ENCODE measurements around the gene WWC2. TPM values are rescaled to one million over a fixed set of nuclear protein-coding genes. Genes with fewer than 3 reads are reported as not detected.

Gene WWC2
- 1 to 10 TPM; 5.8 to 6.3 TPM for total RNA-seq
- total RNA-seq: 7.7 to 17.6 reads per million in 2 donors

DNA sequence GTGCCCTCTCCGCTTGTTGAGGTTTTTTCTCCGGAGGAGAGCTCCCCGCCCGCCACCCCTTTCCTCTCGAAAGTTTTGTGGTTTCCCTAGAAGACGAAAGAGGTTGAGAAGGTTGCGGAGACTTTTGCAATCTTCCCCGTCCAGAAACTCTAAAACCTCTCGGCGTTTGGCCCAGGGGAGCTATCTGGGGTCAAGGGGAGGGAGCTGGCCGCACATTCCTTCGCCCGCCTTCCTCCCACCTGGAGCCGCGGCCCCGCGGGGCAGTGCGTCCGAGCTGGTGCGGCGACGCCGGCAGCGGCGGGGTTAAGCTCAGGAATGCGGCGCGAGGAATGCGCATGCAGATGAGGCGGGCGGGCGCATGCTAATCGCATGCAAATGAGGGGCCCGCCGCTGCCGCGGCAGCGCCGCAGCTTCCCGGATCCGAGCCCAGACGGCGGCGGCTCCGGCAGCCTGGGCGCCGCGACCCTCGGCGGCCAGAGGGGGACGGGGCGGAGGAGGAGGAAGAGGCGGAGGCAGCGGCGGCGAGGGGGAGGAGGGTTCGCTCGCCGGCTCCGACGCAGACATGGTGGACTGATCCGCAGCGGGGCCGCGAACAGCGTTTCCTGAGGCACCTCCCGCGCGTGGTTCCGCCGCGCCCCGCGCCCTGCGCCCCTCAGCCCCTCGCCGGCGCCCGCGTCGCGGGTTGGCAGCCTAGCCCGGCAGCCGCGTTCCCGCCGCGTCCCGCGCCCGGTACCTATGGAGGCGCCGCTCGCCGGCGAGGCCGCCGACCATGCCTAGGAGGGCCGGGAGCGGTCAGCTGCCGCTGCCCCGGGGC, at the start of gene WWC2:
Gene WWC2 (plus strand): TSS at position 535 of the 814 bp plus-strand sequence. CDS start 235 bp downstream, at position 770.
- no peaks in the 10 kb centered on the region for H3K9me3 ChIP-seq (ENCODE audit: control insufficient read depth, low read length, poor library complexity, severe bottlenecking)
- H3K4me3 Mint-ChIP-seq: peak within 1 kb of the TSS; percentile 82
- H3K27ac Mint-ChIP-seq: no peak within 1 kb of the TSS
- peaks cover 6% of the 10 kb centered on the region for H3K27me3 Mint-ChIP-seq
- ATAC-seq (peak; percentile 87), DNase-seq (peak; percentile 35 to 61 (median 45))
- H3K36me3 Mint-ChIP-seq (ENCODE audit: low read depth): no peaks in the 10 kb centered on the region
- H3K4me1 Mint-ChIP-seq: peaks cover 12% of the 10 kb centered on the region

DNA sequence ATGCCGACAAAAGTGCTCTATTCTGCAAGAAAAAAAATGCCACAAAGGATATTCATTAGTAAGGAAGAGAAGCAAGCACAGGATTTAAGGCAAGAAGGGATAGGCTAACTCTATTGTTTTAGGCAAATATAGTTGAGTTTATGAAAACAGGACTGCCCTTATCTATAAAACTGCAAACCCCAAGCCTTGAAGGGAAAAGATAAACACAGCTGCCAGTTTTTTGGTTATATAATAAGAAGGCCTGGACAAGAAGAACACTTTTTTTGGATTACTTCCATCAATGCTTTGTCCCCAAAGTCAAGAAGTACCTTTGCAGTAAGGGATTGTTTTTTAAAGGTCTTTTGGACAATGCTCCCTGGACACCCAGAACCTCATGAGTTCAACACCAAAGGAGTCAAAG, 45.4 kb upstream of the WWC2 start:
- no peak for ATAC-seq
- Mint-ChIP-seq H3K27ac (no peak overlapping the region), H3K4me1 (no peaks in the 10 kb centered on the region), H3K27me3 (peaks cover 48% of the 10 kb centered on the region), H3K4me3 (no peak overlapping the region), H3K36me3 (ENCODE audit: low read depth) (no peaks in the 10 kb centered on the region)
- no peaks in the 10 kb centered on the region for H3K9me3 ChIP-seq (ENCODE audit: control insufficient read depth, low read length, poor library complexity, severe bottlenecking)
- no peak for DNase-seq

DNA sequence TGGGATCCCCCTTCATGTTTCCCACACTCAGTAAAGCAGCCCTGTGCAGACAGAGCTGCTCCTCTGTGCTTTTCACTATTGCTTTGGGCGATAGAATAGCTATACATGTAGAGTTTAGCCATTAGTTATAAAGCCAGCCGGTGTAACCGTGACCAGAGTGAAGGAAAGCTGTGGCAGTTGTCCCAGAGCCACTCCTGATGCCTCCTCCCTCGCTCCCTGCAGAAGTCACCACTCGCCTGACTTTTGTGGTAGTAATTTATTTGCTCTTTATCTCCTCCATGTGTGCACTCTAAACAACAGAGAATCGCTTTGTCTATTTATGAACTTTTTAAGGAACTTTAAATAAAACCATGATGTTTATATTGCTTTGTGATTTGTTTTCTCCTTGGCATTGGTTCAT, 41.8 kb upstream of the WWC2 start:
- ATAC-seq: no peak
- Mint-ChIP-seq H3K27ac (no peak overlapping the region), H3K4me3 (no peak overlapping the region), H3K4me1 (peaks cover 2% of the 10 kb centered on the region), H3K27me3 (peaks cover 48% of the 10 kb centered on the region), H3K36me3 (ENCODE audit: low read depth) (no peaks in the 10 kb centered on the region)
- no peaks in the 10 kb centered on the region for H3K9me3 ChIP-seq (ENCODE audit: control insufficient read depth, low read length, poor library complexity, severe bottlenecking)
- DNase-seq: no peak

DNA sequence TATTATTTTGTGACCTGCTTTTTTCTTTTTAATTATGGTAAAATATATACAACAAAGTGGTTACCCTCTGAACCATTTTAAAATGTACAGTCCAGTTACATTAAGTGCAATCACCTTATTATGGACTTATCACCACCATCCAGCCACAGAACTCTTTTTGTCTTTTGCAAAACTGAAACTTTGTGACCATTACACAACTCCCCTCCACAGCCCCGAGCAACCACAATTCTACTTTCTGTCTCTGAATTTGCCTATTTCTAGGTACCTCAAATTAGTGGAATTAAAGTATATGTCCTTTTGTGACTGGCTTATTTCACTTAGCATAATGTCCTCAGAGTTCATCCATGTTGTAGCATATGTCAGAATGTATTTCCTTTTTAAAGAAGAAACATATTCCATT, 39.3 kb upstream of the WWC2 start:
- Mint-ChIP-seq H3K4me3 (no peak overlapping the region), H3K36me3 (ENCODE audit: low read depth) (peaks cover 2% of the 10 kb centered on the region), H3K27me3 (peaks cover 63% of the 10 kb centered on the region), H3K4me1 (peaks cover 6% of the 10 kb centered on the region), H3K27ac (peak overlapping the region; percentile 29)
- ATAC-seq (no peak), DNase-seq (no peak)
- no peaks in the 10 kb centered on the region for H3K9me3 ChIP-seq (ENCODE audit: control insufficient read depth, low read length, poor library complexity, severe bottlenecking)

DNA sequence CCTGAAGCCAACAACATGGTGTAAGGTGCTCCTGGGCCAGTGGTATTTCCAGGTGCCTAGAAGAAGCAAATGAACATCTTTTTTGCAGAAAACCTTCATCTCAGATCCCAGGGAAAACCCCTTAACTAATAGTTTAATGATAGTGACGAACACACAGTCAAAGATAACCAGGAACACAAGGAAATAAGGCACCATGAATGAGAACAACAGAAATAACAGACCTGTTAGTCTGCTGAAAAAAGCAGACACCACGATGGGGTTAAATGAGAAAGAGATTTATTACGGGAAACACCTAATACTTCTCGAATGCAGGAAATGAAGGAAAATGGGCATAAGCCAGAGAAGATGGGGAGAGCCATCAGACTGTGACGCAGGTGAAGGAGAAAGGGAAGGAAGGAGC, 30.6 kb upstream of the WWC2 start:
- H3K27ac Mint-ChIP-seq: no peak overlapping the region
- H3K4me3 Mint-ChIP-seq: no peak overlapping the region
- peaks cover 7% of the 10 kb centered on the region for H3K4me1 Mint-ChIP-seq
- H3K9me3 ChIP-seq (ENCODE audit: control insufficient read depth, low read length, poor library complexity, severe bottlenecking): no peaks in the 10 kb centered on the region
- ATAC-seq (no peak), DNase-seq (no peak)
- H3K27me3 Mint-ChIP-seq: peaks cover 18% of the 10 kb centered on the region
- H3K36me3 Mint-ChIP-seq (ENCODE audit: low read depth): peaks cover 2% of the 10 kb centered on the region

DNA sequence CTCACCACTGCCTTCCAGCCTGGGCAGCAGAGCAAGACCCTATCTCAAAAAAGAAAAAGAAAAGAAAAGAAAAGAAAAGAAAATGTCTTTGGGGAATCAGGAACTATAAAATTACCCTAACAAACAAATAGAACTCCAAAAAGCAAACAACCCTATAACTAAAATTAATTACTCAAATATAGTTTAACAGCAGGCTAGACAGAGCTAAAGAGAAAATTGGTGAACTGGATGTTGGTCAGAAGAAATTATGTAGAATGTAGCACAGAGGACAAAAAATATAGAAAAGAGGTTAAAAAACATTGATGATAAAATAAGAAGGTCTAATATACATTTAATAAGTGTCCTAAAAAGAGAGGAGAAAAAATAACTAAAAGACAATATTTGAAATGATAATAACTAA, 27.8 kb upstream of the WWC2 start:
- Mint-ChIP-seq H3K4me1 (peaks cover 3% of the 10 kb centered on the region), H3K36me3 (ENCODE audit: low read depth) (peaks cover 3% of the 10 kb centered on the region), H3K27ac (no peak overlapping the region), H3K27me3 (peaks cover 18% of the 10 kb centered on the region), H3K4me3 (no peak overlapping the region)
- H3K9me3 ChIP-seq (ENCODE audit: control insufficient read depth, low read length, poor library complexity, severe bottlenecking): no peaks in the 10 kb centered on the region
- no peak for DNase-seq
- ATAC-seq: no peak

DNA sequence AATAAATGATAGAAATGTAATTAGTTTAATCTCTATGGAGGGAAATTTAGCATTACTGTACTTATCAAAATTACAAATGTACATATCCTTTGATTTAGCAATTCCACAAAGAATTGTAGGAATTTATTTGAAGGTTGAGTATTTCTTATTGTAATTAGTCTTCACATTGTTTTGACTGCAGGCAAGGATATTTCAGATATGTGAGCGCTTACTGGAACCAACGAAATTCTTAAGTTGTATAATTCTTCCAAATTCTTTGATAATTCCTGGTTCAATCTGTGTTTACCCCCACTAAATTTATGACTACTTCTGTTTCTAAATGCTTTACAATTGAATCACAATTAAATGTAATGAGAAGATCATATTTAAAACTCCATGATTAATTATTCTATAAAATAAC, 26.9 kb upstream of the WWC2 start:
- Mint-ChIP-seq H3K36me3 (ENCODE audit: low read depth) (peaks cover 3% of the 10 kb centered on the region), H3K27me3 (peaks cover 18% of the 10 kb centered on the region), H3K4me3 (no peak overlapping the region), H3K4me1 (peaks cover 3% of the 10 kb centered on the region), H3K27ac (no peak overlapping the region)
- DNase-seq (no peak), ATAC-seq (no peak)
- H3K9me3 ChIP-seq (ENCODE audit: control insufficient read depth, low read length, poor library complexity, severe bottlenecking): no peaks in the 10 kb centered on the region

DNA sequence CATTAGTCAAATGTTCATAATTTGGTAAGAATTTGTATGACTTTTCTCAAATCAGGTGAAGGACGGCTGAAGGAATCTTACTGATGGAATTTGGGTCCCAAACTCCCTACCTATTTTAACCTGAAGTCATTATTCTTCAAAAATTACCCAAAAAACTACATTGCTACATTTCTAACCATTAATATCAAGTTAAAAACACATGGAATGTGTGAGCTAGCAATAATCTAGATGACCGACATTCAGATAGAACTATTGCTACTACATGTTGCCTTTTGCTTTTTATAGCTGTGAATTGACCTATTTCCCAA, 25.3 kb upstream of the WWC2 start:
- peaks cover 18% of the 10 kb centered on the region for H3K27me3 Mint-ChIP-seq
- H3K9me3 ChIP-seq (ENCODE audit: control insufficient read depth, low read length, poor library complexity, severe bottlenecking): no peaks in the 10 kb centered on the region
- no peak overlapping the region for H3K27ac Mint-ChIP-seq
- H3K4me3 Mint-ChIP-seq: no peak overlapping the region
- H3K36me3 Mint-ChIP-seq (ENCODE audit: low read depth): peaks cover 3% of the 10 kb centered on the region
- peaks cover 3% of the 10 kb centered on the region for H3K4me1 Mint-ChIP-seq
- DNase-seq (no peak), ATAC-seq (no peak)

DNA sequence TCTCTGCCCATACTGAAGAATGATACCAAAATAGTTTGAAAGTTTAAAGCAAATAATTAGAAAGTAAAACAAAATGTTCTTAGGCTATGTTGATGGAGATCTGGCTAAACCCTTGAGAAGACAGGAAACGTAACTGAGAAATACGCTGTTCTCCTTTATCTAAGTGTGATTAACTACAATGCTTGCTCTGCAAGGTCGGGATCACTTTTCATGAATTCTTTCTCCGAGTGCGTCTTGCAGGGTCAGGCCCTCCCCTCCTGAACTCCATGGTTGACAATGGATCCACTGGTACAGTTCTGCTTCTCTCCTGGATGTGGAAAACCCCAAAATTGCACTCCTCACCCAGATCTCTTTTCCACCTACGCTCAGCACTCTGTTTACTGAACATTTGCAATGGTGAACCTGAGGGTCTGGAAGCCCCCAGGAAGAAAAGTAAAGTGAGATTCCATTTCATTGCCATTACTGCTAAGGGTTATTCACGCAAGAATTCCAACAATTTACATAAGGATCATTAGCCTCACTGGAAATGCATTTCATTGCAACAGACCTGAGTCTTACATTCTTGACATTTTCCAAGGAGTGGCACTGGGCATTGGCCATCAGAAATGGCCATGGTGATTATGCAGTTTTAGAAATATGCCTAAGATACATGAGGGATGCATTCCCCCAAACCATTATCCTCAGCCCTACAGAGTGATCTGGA, 24.6 kb upstream of the WWC2 start:
- peaks cover 3% of the 10 kb centered on the region for H3K4me1 Mint-ChIP-seq
- DNase-seq (no peak), ATAC-seq (no peak)
- no peak overlapping the region for H3K4me3 Mint-ChIP-seq
- no peaks in the 10 kb centered on the region for H3K9me3 ChIP-seq (ENCODE audit: control insufficient read depth, low read length, poor library complexity, severe bottlenecking)
- peaks cover 3% of the 10 kb centered on the region for H3K36me3 Mint-ChIP-seq (ENCODE audit: low read depth)
- peak overlapping the region; percentile 37 for H3K27ac Mint-ChIP-seq
- peaks cover 18% of the 10 kb centered on the region for H3K27me3 Mint-ChIP-seq

DNA sequence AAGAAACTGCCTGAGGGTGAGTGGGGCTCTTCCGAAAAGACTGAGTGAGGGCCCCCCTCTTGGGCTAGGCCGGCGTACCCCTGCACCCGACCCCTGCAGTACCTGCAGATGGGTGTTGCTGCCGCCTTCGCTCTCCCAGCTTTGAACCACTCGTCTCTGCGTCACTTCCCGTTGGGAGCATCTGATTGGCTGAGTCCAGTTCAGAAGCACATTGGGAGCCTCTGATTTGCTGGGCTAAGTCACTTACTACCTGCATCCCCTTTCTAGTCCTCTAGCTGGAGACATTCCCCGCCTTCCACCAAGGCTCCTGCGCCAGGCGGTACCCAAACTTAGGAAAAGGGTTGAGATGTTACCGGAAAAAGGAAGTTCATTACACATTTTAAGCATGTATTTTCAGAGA, 20.4 kb upstream of the WWC2 start:
- ATAC-seq (no peak), DNase-seq (no peak)
- Mint-ChIP-seq H3K27ac (no peak overlapping the region), H3K4me3 (no peak overlapping the region), H3K36me3 (ENCODE audit: low read depth) (peaks cover 3% of the 10 kb centered on the region), H3K27me3 (peaks cover 18% of the 10 kb centered on the region), H3K4me1 (no peaks in the 10 kb centered on the region)
- no peaks in the 10 kb centered on the region for H3K9me3 ChIP-seq (ENCODE audit: control insufficient read depth, low read length, poor library complexity, severe bottlenecking)

DNA sequence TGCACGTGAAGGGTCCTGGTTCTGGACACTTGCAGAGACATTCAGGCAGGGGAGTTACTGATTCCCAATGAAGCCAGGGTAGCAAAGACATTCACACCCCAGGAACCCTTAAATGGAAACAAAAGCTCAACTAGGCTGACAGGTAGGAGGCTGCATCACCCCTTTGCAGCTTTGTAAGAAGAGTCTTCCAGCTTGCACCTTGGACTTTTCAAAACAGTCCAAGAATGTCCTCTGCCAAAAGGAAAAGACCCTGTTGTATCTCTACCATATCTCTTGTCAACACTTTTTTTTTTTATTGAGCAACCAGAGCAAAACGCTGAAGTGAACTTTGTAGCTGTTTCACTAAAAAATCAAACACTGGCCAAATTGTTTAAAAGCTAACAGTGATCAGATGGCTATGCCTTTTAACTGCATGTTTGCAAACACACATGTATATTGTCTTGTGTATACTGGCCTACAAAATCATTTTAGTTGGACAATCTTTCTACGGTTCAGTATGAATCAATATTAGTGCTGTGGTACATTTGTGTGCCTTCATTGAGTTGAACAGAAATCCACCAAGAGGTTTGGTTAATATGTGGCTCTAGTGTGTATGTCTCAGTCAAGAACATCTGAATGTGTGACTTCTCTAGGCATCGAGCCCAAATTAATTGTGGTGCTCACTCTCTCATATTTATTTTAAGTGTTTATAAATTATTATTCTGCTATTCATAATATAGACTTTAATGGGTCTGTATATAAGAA, 18.5 kb upstream of the WWC2 start:
- Mint-ChIP-seq H3K4me3 (no peak overlapping the region), H3K4me1 (no peaks in the 10 kb centered on the region), H3K27ac (no peak overlapping the region), H3K36me3 (ENCODE audit: low read depth) (peaks cover 2% of the 10 kb centered on the region), H3K27me3 (peaks cover 15% of the 10 kb centered on the region)
- no peak for DNase-seq
- no peaks in the 10 kb centered on the region for H3K9me3 ChIP-seq (ENCODE audit: control insufficient read depth, low read length, poor library complexity, severe bottlenecking)
- no peak for ATAC-seq

DNA sequence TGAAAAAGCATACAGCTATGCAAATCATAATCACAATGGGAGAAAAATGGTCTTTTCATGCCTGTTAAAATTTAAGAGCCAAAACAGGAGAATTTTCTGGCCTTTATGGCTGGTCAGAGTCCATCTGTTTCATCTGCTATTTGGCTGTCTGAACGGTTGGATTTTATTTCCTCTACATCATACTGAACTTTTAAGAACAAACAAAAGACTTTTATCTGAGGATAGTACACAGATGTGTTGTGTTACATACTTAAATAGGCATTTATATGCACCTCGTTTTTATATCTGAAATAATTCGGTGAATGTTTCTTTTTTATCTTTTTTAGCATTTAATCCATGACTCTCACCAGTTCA, 18.0 kb upstream of the WWC2 start:
- Mint-ChIP-seq H3K27ac (no peak overlapping the region), H3K27me3 (peaks cover 10% of the 10 kb centered on the region), H3K36me3 (ENCODE audit: low read depth) (no peaks in the 10 kb centered on the region), H3K4me3 (no peak overlapping the region), H3K4me1 (no peaks in the 10 kb centered on the region)
- ATAC-seq (no peak), DNase-seq (no peak)
- no peaks in the 10 kb centered on the region for H3K9me3 ChIP-seq (ENCODE audit: control insufficient read depth, low read length, poor library complexity, severe bottlenecking)

DNA sequence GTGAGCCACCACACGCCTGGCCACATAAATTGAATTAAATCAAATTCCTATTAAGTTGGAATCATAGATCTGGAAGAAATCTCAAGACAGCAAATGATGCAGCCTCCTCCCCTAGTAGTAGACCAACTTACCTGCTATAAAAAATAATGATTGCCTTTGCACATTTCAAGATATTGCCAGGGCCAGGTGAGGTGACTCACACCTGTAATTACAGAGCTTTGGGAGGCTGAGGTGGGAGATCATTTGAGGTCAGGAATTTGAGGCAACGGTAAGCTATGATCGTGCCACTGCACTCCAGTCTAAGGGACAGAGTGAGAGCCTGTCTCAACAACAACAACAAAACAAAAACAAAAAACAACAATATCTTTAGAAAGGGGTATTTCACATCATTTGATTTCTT, 17.0 kb upstream of the WWC2 start:
- Mint-ChIP-seq H3K4me3 (no peak overlapping the region), H3K4me1 (no peaks in the 10 kb centered on the region), H3K36me3 (ENCODE audit: low read depth) (no peaks in the 10 kb centered on the region), H3K27me3 (peaks cover 10% of the 10 kb centered on the region), H3K27ac (no peak overlapping the region)
- DNase-seq (no peak), ATAC-seq (no peak)
- no peaks in the 10 kb centered on the region for H3K9me3 ChIP-seq (ENCODE audit: control insufficient read depth, low read length, poor library complexity, severe bottlenecking)

All from T-helper 17 cell (primary cell).